Heart left ventricle (tissue), 16 donors: ENCODE data around the gene BAG2. TPM values are rescaled to one million over a fixed set of nuclear protein-coding genes. Genes with fewer than 3 reads are reported as not detected.
A peak's percentile ranks its signal among the peaks of the same experiment; 100 is the strongest.

Experiments
- ATAC-seq, 4 donors: fragments of 200-7000 bp; cut with Tn5 transposase; one replicate each; pipeline ENCODE4 v1.9.1; 2020 to 2022; ENCODE audit warnings: moderate library complexity in 4 of 4, mild to moderate bottlenecking in 3 of 4, moderate number of reproducible peaks in 1 of 4
- DNase-seq, 5 donors: peaks; one replicate each; pipeline ENCODE4 v3.0.0-alpha.2; 2020
- H3K27ac ChIP-seq, 12 donors: fragments of 200-600 bp; sonication (generic) in 4 of 12; one replicate each; pipeline versions ENCODE4 v1.5.0 to v1.8.0; 2016 to 2022; ENCODE audit warnings: mild to moderate bottlenecking in 2 of 12
- H3K27me3 ChIP-seq, 9 donors: fragments of 200-600 bp; sonication (generic) in 2 of 9; one replicate each; pipeline versions ENCODE4 v1.5.1 to v1.8.0; 2016 to 2022; ENCODE audit warnings: mild to moderate bottlenecking in 3 of 9
- H3K36me3 ChIP-seq, 9 donors: fragments of 200-600 bp; sonication (generic) in 2 of 9; one replicate each; pipeline versions ENCODE4 v1.5.0 to v1.8.0; 2018 to 2022; ENCODE audit warnings: mild to moderate bottlenecking in 2 of 9
- H3K4me1 ChIP-seq, 12 donors: fragments of 200-600 bp; sonication (generic) in 4 of 12; one replicate each; pipeline versions ENCODE4 v1.5.0 to v1.8.0; 2016 to 2022; ENCODE audit warnings: mild to moderate bottlenecking in 3 of 12
- H3K4me3 ChIP-seq, 12 donors: fragments of 200-600 bp; sonication (generic) in 4 of 12; one replicate each; pipeline versions ENCODE4 v1.5.0 to v1.8.0; 2017 to 2022; ENCODE audit warnings: mild to moderate bottlenecking in 9 of 12, moderate library complexity in 4 of 12
- H3K9me3 ChIP-seq, 12 donors: fragments of 200-600 bp; sonication (generic) in 4 of 12; one replicate each; pipeline versions ENCODE4 v1.5.0 to v1.8.0; 2016 to 2022; ENCODE audit warnings: mild to moderate bottlenecking in 1 of 12
- CTCF ChIP-seq, 12 donors: fragments of 200-600 bp; sonication (generic) in 4 of 12; IDR thresholded peaks; one replicate each; pipeline versions ENCODE4 v1.5.0 to v1.8.0; 2018 to 2022; ENCODE audit warnings: antibody characterized with exemption in 12 of 12, mild to moderate bottlenecking in 5 of 12
- POLR2A ChIP-seq, 2 donors: fragments of 450-650 bp; IDR thresholded peaks; one replicate each; pipeline ENCODE4 v1.6.1; 2017; ENCODE audit warnings: antibody characterized with exemption in 2 of 2, mild to moderate bottlenecking in 2 of 2, moderate library complexity in 2 of 2
- WGBS, 4 donors: extraction: QIAGEN DNeasy Blood & Tissue Kit in 2 of 4; methylation state at CpG; one replicate each; pipeline versions ENCODE4 v1.1.5 to v1.1.7; 2013 to 2018; 5-methylcytosine and 5-hydroxymethylcytosine counted together
- intact Hi-C, 10 donors: fragments of 100-400 bp; cut with DNase I; formaldehyde crosslinking; loops; one replicate each; pipeline versions ENCODE4 v1.11.1 to v1.14.2; 2022
- polyA plus RNA-seq, 2 donors: library from polyadenylated mRNA; stranded (reverse); fragments of 200-250 nt; gene quantifications; one replicate each; pipeline ENCODE4 v1.2.3, GENCODE V29; 2013
- total RNA-seq, 9 donors: library from RNA; depleted of rRNA in 2 of 9; stranded (reverse); fragments of >200 nt in 2 of 9; fragmentation: NEBNext Ultra II Directional in 3 of 9; extraction: Animal tissue kit (Norgen Biotek cat#: 25700) in 3 of 9; gene quantifications; one replicate each; pipeline versions ENCODE4 v1.1.0 to v1.2.4, GENCODE V29; 2016 to 2023
- donor health status: ischemic (EF 13 %, LVEDD 7.1; RV severe dilation, severe dysfunction).
- donor health status: healthy with polysubstance abuse.
- donor health status: DM: no; HTN: yes; CAD: no.
- donor health status: DM: no; HTN: no; CAD: no.
- donor health status: ischemic (EF 25% LVEDD 6.9; RV normal size, moderate dysfunction).
- donor health status: ischemic (EF 25% LVEDD 5.7; RV mildly dilated, moderate dysfunction).
- donor health status: healthy.
- donor health status: DM: yes; HTN: yes; CAD: no.
- donor health status: ischemic (EF 35%, LVEDD 5.7; RV mildly dilated, moderate dysfunction).
- donor health status: nonischemic (EF 11% LVEDD 7.7; RV severe dilation, severe dysfunction).
- donor health status: DM: yes; HTN: yes; CAD: no.
- donor health status: PGD.
- donor health status: ischemic (EF 29% LVEDD 5.4; RV normal size, mild dysfunction).
- donor health status: nonischemic (EF 23%, LVEDD 6.1; RV moderate dilation, normal function).

BAG2 gene
- total and polyA plus RNA-seq, 11 donors: 4.5 to 18.0 (median 10.8) TPM

DNA sequence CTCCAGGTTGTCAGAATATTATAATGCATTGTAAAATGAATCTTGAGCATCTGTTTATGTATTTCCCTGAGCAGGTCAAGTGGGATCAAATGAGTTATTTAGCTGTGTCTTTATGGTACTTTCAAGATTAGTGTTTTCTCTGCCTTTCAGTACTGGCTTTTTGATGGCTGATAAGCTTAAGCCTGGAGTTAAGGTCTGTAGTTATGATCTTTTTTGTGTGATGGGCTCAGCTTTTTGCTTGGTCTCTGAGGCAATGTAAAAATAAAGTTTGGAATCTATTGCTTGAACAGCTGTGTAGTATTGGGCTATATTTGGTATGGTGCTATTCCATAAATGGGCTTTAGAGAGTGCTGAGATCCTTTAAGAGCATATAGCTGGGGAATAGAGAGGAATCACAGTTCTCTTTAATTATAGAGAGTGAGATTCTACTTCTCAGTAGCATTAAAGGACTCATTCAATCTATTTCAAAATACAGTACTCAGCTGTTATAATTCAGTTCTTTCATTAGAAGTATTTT is 41.4 kb upstream of the BAG2 start:
- Histone ChIP-seq H3K4me1 (peaks cover 0 to 16% (median 11%) of the 10 kb centered on the region in 12 donors), H3K4me3 (no peak overlapping the region), H3K27ac (no peak overlapping the region), H3K27me3 (no peaks in the 10 kb centered on the region), H3K9me3 (no peaks in the 10 kb centered on the region), H3K36me3 (peaks cover 0 to 54% (median 44%) of the 10 kb centered on the region in 9 donors)
- intact Hi-C loops: loop anchor here in 1 of 10 donors (2.0 kb wide), 1 partner anchor 42 kb away; the partner anchor contains the start of gene BAG2
- DNase-seq (no peak), ATAC-seq (peak in 2 of 4 donors; percentile 58 to 62)
- TF ChIP-seq CTCF (IDR thresholded peaks at IDR 0.05) (peak in 2 of 12 donors; percentile 7 to 12), POLR2A (IDR thresholded peaks at IDR 0.05) (no peak)

- intact Hi-C loops: no loop called here
- Histone ChIP-seq H3K4me3 (no peak overlapping the region), H3K9me3 (no peaks in the 10 kb centered on the region), H3K36me3 (peaks cover 0 to 65% (median 53%) of the 10 kb centered on the region in 9 donors), H3K27ac (no peak overlapping the region), H3K27me3 (no peaks in the 10 kb centered on the region), H3K4me1 (peaks cover 0 to 16% (median 11%) of the 10 kb centered on the region in 12 donors)
- TF ChIP-seq CTCF (IDR thresholded peaks at IDR 0.05): no peak
- TF ChIP-seq POLR2A (IDR thresholded peaks at IDR 0.05): no peak
- DNase-seq: no peak
- WGBS, 4 donors: 97 to 100% (median 99%) methylated on average over 1 of the region's 1 CpG
- ATAC-seq: no peak
These were observed 37.2 kb upstream of the BAG2 start for GRCh38 chr6:57134954-57135353.

- Histone ChIP-seq H3K36me3 (peaks cover 0 to 65% (median 55%) of the 10 kb centered on the region in 9 donors), H3K4me3 (no peak overlapping the region), H3K9me3 (no peaks in the 10 kb centered on the region), H3K27ac (no peak overlapping the region), H3K27me3 (no peaks in the 10 kb centered on the region), H3K4me1 (peaks cover 0 to 8% (median 5%) of the 10 kb centered on the region in 12 donors)
- no peak for DNase-seq
- no peak for ATAC-seq
- 81 to 94% (median 89%) methylated on average over 1 of the region's 1 CpG for WGBS, 4 donors
- TF ChIP-seq CTCF (IDR thresholded peaks at IDR 0.05) (no peak), POLR2A (IDR thresholded peaks at IDR 0.05) (no peak)
- intact Hi-C loops: no loop called here
These were observed 36.2 kb upstream of the BAG2 start for GRCh38 chr6:57135885-57136284.

DNA sequence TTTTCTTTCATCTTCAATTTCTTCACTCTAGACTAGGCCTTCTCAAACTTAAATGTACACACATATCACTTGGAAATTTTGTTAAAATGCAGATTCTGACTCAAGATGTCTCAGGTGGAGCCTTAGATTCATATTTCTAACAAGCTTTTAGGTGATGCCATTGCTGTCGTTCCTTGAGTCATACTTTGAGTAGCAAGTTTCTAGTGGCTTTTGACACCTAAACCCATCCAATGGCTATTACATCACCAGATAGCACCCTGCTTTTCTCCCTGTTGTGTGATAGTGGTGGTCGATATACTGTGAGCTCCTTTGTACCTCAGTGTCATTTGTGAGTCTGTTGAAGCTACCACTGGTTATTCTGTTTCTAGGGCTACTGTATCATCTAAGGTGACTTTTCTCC is 34.8 kb upstream of the BAG2 start:
- DNase-seq (no peak), ATAC-seq (no peak)
- no peak for TF ChIP-seq POLR2A (IDR thresholded peaks at IDR 0.05)
- TF ChIP-seq CTCF (IDR thresholded peaks at IDR 0.05): no peak
- Histone ChIP-seq H3K9me3 (no peaks in the 10 kb centered on the region), H3K4me3 (no peak overlapping the region), H3K4me1 (no peaks in the 10 kb centered on the region), H3K36me3 (peaks cover 0 to 74% (median 64%) of the 10 kb centered on the region in 9 donors), H3K27me3 (no peaks in the 10 kb centered on the region), H3K27ac (no peak overlapping the region)
- 91 to 100% (median 94%) methylated on average over 2 of the region's 2 CpGs for WGBS, 4 donors
- intact Hi-C loops: no loop called here
